Transverse colon (tissue), 4 donors: Measurements from ENCODE around the gene MGMT. TPM values are rescaled to one million over a fixed set of nuclear protein-coding genes. Genes with fewer than 3 reads are reported as not detected.

Experiments
- DNase-seq: peaks from one replicate; pipeline ENCODE4 v3.0.0-alpha.2; 2019
- H3K27ac ChIP-seq, 4 donors: fragments of 200-600 bp; sonication (generic); 2 replicates each; pipeline ENCODE4 v1.5.1; 2016 to 2018; ENCODE audit warnings: inconsistent platforms in 4 of 4
- H3K27me3 ChIP-seq: fragments of 200-600 bp; sonication (generic); 2 replicates; pipeline ENCODE4 v1.5.1; 2017; ENCODE audit warnings: inconsistent platforms
- H3K36me3 ChIP-seq, 4 donors: fragments of 200-600 bp; sonication (generic); 2 replicates each; pipeline ENCODE4 v1.5.1; 2017 to 2019; ENCODE audit warnings: inconsistent platforms in 4 of 4
- H3K4me1 ChIP-seq, 4 donors: fragments of 200-600 bp; sonication (generic); 2 replicates each; pipeline ENCODE4 v1.5.1; 2017 to 2020; ENCODE audit warnings: inconsistent platforms in 4 of 4
- H3K4me3 ChIP-seq, 4 donors: fragments of 200-600 bp; sonication (generic); 1 replicate in 1 of 4; 2 replicates in 3 of 4; pipeline versions ENCODE4 v1.5.1 to v1.6.1; 2017 to 2019; ENCODE audit warnings: inconsistent platforms in 4 of 4
- H3K9me3 ChIP-seq, 2 donors: fragments of 200-600 bp; sonication (generic); 2 replicates each; pipeline ENCODE4 v1.5.1; 2017 to 2019; ENCODE audit warnings: inconsistent platforms in 2 of 2
- CTCF ChIP-seq, 5 experiments: fragments of 200-600 bp in 3 of 5; fragments of 450-650 bp in 2 of 5; sonication (generic) in 3 of 5; IDR thresholded peaks; 1 replicate in 2 of 5; 2 replicates in 3 of 5; pipeline ENCODE4 v1.5.1; 2016 to 2017; ENCODE audit warnings: antibody characterized with exemption in 5 of 5, inconsistent platforms in 3 of 5, mild to moderate bottlenecking in 2 of 5, moderate library complexity in 1 of 5
- EP300 ChIP-seq: sonication (generic); formaldehyde crosslinking; IDR thresholded peaks from one replicate; pipeline ENCODE4 v1.6.1; 2017; ENCODE audit warnings: antibody characterized with exemption, low read depth
- POLR2A ChIP-seq: fragments of 450-650 bp; IDR thresholded peaks from one replicate; pipeline ENCODE4 v1.6.1; 2016; ENCODE audit warnings: antibody characterized with exemption, mild to moderate bottlenecking, moderate library complexity
- POLR2AphosphoS5 ChIP-seq, 3 donors: sonication (generic); formaldehyde crosslinking; IDR thresholded peaks; one replicate each; pipeline ENCODE4 v1.6.1; 2016; ENCODE audit warnings: antibody characterized with exemption in 3 of 3
- WGBS, 2 donors: methylation state at CpG; one replicate each; pipeline ENCODE4 v1.1.5; 2018; ENCODE audit warnings: low coverage in 1 of 2; 5-methylcytosine and 5-hydroxymethylcytosine counted together
- in situ Hi-C, 4 donors: fragments of 200-750 bp; cut with MboI; loops; one replicate each; pipeline versions ENCODE4 v1.15.0 to v1.15.1; 2017; ENCODE audit warnings: low sequenced_read_pairs in 3 of 4, low pct_ligation_motif_present in 1 of 4, low pct_unique_long_range_greater_than_20kb in 1 of 4
- intact Hi-C: fragments of 100-400 bp; cut with DNase I; formaldehyde crosslinking; loops from one replicate; pipeline ENCODE4 v1.15.1; 2023; ENCODE audit warnings: low total_unique reads
- total RNA-seq, 4 donors: library from RNA; depleted of rRNA; stranded (reverse); fragments of >200 nt; gene quantifications; one replicate each; pipeline ENCODE4 v1.1.0, GENCODE V29; 2016

The MGMT gene
- total RNA-seq, 4 donors from 2014 or later: 6.6 to 28.9 (median 14.0) TPM

- no peak for TF ChIP-seq EP300
- TF ChIP-seq POLR2A: no peak
- TF ChIP-seq POLR2AphosphoS5 (IDR thresholded peaks at IDR 0.05): no peak
- DNase-seq: no peak
- intact Hi-C loops: no loop called here
- Histone ChIP-seq H3K27ac (no peak overlapping the region), H3K36me3 (no peaks in the 10 kb centered on the region), H3K4me3 (no peak overlapping the region), H3K9me3 (no peaks in the 10 kb centered on the region), H3K27me3 (no peaks in the 10 kb centered on the region), H3K4me1 (no peaks in the 10 kb centered on the region)
- in situ Hi-C loops: no loop called here
- WGBS, 2 donors: 94 to 100% methylated on average over 1 to 15 of the region's 15 CpGs
These were observed 159.3 kb downstream of the MGMT start for GRCh38 chr10:129626309-129626708.

GRCh38 chr10:129626796-129627435 lies 159.9 kb downstream of the MGMT start:
- in situ Hi-C loops: no loop called here
- no peak for DNase-seq

GRCh38 chr10:129627442-129627841 lies 160.4 kb downstream of the MGMT start:
- in situ Hi-C loops: no loop called here
- no peak for DNase-seq
- Histone ChIP-seq H3K27ac (no peak overlapping the region), H3K27me3 (no peaks in the 10 kb centered on the region), H3K36me3 (no peaks in the 10 kb centered on the region), H3K4me1 (no peaks in the 10 kb centered on the region), H3K9me3 (no peaks in the 10 kb centered on the region), H3K4me3 (no peak overlapping the region)
- 52 to 56% methylated on average over 5 to 8 of the region's 8 CpGs for WGBS, 2 donors
- no peak for TF ChIP-seq CTCF (IDR thresholded peaks at IDR 0.05)
- no peak for TF ChIP-seq POLR2AphosphoS5 (IDR thresholded peaks at IDR 0.05)
- no peak for TF ChIP-seq POLR2A
- TF ChIP-seq EP300: no peak
- intact Hi-C loops: no loop called here

More at GRCh38 chr10:129626796-129627435, 159.9 kb downstream of the MGMT start:
- 81 to 88% methylated on average over 7 to 12 of the region's 12 CpGs for WGBS, 2 donors
- Histone ChIP-seq H3K4me1 (no peaks in the 10 kb centered on the region), H3K36me3 (no peaks in the 10 kb centered on the region), H3K27ac (no peak overlapping the region), H3K9me3 (no peaks in the 10 kb centered on the region), H3K27me3 (no peaks in the 10 kb centered on the region), H3K4me3 (no peak overlapping the region)
- intact Hi-C loops: no loop called here
- TF ChIP-seq POLR2A (no peak), EP300 (no peak), CTCF (IDR thresholded peaks at IDR 0.05) (no peak), POLR2AphosphoS5 (IDR thresholded peaks at IDR 0.05) (no peak)

GRCh38 chr10:129628823-129629222 lies 161.8 kb downstream of the MGMT start:
- in situ Hi-C loops: no loop called here
- TF ChIP-seq EP300 (no peak), POLR2A (no peak), CTCF (IDR thresholded peaks at IDR 0.05) (no peak), POLR2AphosphoS5 (IDR thresholded peaks at IDR 0.05) (no peak)
- WGBS, 2 donors: 94 to 95% methylated on average over 8 to 9 of the region's 9 CpGs

GRCh38 chr10:129629911-129630310 lies 162.9 kb downstream of the MGMT start:
- 96 to 100% methylated on average over 2 to 14 of the region's 15 CpGs for WGBS, 2 donors
- no peaks in the 10 kb centered on the region for H3K27me3 ChIP-seq
- TF ChIP-seq EP300 (no peak), POLR2AphosphoS5 (IDR thresholded peaks at IDR 0.05) (no peak), CTCF (IDR thresholded peaks at IDR 0.05) (no peak), POLR2A (no peak)
- peaks cover 7 to 8% of the 10 kb centered on the region in 2 donors for H3K9me3 ChIP-seq
- no peaks in the 10 kb centered on the region for H3K4me1 ChIP-seq
- intact Hi-C loops: no loop called here
- no peak overlapping the region for H3K27ac ChIP-seq
- H3K36me3 ChIP-seq: no peaks in the 10 kb centered on the region
- in situ Hi-C loops: no loop called here
- DNase-seq: no peak
- H3K4me3 ChIP-seq: no peak overlapping the region

More at GRCh38 chr10:129628823-129629222, 161.8 kb downstream of the MGMT start:
- Histone ChIP-seq H3K36me3 (no peaks in the 10 kb centered on the region), H3K27ac (no peak overlapping the region), H3K27me3 (no peaks in the 10 kb centered on the region), H3K9me3 (peaks cover 0 to 3% of the 10 kb centered on the region in 2 donors), H3K4me3 (no peak overlapping the region), H3K4me1 (no peaks in the 10 kb centered on the region)
- no peak for DNase-seq
- intact Hi-C loops: no loop called here
